Spleen (tissue), 11 donors: ENCODE measurements around the gene GRAMD2B. TPM values are rescaled to one million over a fixed set of nuclear protein-coding genes. Genes with fewer than 3 reads are reported as not detected.

Experiments used
- DNase-seq: peaks from one replicate; pipeline ENCODE4 v3.0.0-alpha.2; 2020
- H3K27ac ChIP-seq, 8 donors: fragments of 200-600 bp; sonication (generic) in 7 of 8; 1 replicate in 4 of 8; 2 replicates in 4 of 8; pipeline versions ENCODE4 v1.5.0 to v1.8.0; 2016 to 2021; ENCODE audit warnings: inconsistent platforms in 4 of 8, mild to moderate bottlenecking in 4 of 8, moderate library complexity in 1 of 8
- H3K27me3 ChIP-seq, 7 donors: fragments of 200-600 bp; sonication (generic) in 6 of 7; replicated peaks in 1 of 7; 1 replicate in 4 of 7; 2 replicates in 3 of 7; pipeline versions ENCODE4 v1.5.0 to v1.8.0; 2016 to 2021; ENCODE audit warnings: inconsistent platforms in 3 of 7, mild to moderate bottlenecking in 1 of 7
- H3K36me3 ChIP-seq, 6 donors: fragments of 200-600 bp; sonication (generic) in 5 of 6; 1 replicate in 4 of 6; 2 replicates in 2 of 6; pipeline versions ENCODE4 v1.5.0 to v1.8.0; 2016 to 2021; ENCODE audit warnings: inconsistent platforms in 2 of 6
- H3K4me1 ChIP-seq, 6 donors: fragments of 200-600 bp; sonication (generic) in 5 of 6; 1 replicate in 3 of 6; 2 replicates in 3 of 6; pipeline versions ENCODE4 v1.5.0 to v1.8.0; 2016 to 2021; ENCODE audit warnings: inconsistent platforms in 3 of 6
- H3K4me3 ChIP-seq, 8 donors: fragments of 200-600 bp; sonication (generic) in 7 of 8; 1 replicate in 4 of 8; 2 replicates in 4 of 8; pipeline versions ENCODE4 v1.5.0 to v1.8.0; 2016 to 2021; ENCODE audit warnings: inconsistent platforms in 4 of 8, mild to moderate bottlenecking in 4 of 8, moderate library complexity in 2 of 8
- H3K9me3 ChIP-seq, 8 donors: fragments of 200-600 bp; sonication (generic) in 7 of 8; 1 replicate in 4 of 8; 2 replicates in 4 of 8; pipeline versions ENCODE4 v1.5.0 to v1.8.0; 2016 to 2021; ENCODE audit warnings: inconsistent platforms in 4 of 8
- POLR2A ChIP-seq, 3 donors: fragments of 450-650 bp; IDR thresholded peaks; one replicate each; pipeline ENCODE4 v1.5.1; 2017; ENCODE audit warnings: antibody characterized with exemption in 3 of 3, mild to moderate bottlenecking in 1 of 3
- POLR2AphosphoS5 ChIP-seq, 3 donors: sonication (generic); formaldehyde crosslinking; IDR thresholded peaks; one replicate each; pipeline ENCODE4 v1.5.1; 2017; ENCODE audit warnings: antibody characterized with exemption in 3 of 3
- WGBS, 5 donors: extraction: QIAGEN DNeasy Blood & Tissue Kit in 3 of 5; methylation state at CpG; one replicate each; pipeline versions ENCODE4 v1.1.5 to v1.1.7; 2013 to 2018; 5-methylcytosine and 5-hydroxymethylcytosine counted together
- intact Hi-C: fragments of 100-400 bp; cut with DNase I; formaldehyde crosslinking; loops from one replicate; pipeline ENCODE4 v1.15.0; 2023; ENCODE audit warnings: low total_unique reads
- polyA plus RNA-seq, 3 donors: library from polyadenylated mRNA; stranded (reverse); fragments of 200-250 nt; gene quantifications; one replicate each; pipeline ENCODE4 v1.2.1, GENCODE V29; 2013
- total RNA-seq, 7 donors: library from RNA; depleted of rRNA in 3 of 7; stranded (reverse); fragments of >200 nt in 3 of 7; fragmentation: NEBNext Ultra II Directional in 4 of 7; extraction: Animal tissue kit (Norgen Biotek cat#: 25700) in 4 of 7; gene quantifications; one replicate each; pipeline versions ENCODE4 v1.1.0 to v1.2.1, GENCODE V29; 2016 to 2021
- TF ChIP-seq, protein P1 (sequence below), 11 experiments: fragments of 200-600 bp in 7 of 11; fragments of 450-650 bp in 4 of 11; sonication (generic) in 4 of 11; IDR thresholded peaks in 8 of 11; conservative IDR thresholded peaks in 3 of 11; 1 replicate in 7 of 11; 2 replicates in 4 of 11; pipeline versions ENCODE4 v1.4.0 to v1.8.0; 2016 to 2021; ENCODE audit warnings: antibody characterized with exemption in 11 of 11, inconsistent platforms in 4 of 11, mild to moderate bottlenecking in 1 of 11
- donor health status: healthy with polysubstance abuse.
- donor health status: DM: no; HTN: no; CAD: no; lungs with moderate emphysema.
- donor health status: DM: no; HTN: no; CAD: no.
- donor health status: Bipolar disorder and iron deficiency.
- donor health status: healthy.
- donor health status: DM: no; HTN: no; CAD: no.
- donor health status: DM: yes; HTN: yes; CAD: no.

GRAMD2B gene
- total and polyA plus RNA-seq, 10 donors, result 3.0 to 28.7 (median 10.9) TPM

DNA sequence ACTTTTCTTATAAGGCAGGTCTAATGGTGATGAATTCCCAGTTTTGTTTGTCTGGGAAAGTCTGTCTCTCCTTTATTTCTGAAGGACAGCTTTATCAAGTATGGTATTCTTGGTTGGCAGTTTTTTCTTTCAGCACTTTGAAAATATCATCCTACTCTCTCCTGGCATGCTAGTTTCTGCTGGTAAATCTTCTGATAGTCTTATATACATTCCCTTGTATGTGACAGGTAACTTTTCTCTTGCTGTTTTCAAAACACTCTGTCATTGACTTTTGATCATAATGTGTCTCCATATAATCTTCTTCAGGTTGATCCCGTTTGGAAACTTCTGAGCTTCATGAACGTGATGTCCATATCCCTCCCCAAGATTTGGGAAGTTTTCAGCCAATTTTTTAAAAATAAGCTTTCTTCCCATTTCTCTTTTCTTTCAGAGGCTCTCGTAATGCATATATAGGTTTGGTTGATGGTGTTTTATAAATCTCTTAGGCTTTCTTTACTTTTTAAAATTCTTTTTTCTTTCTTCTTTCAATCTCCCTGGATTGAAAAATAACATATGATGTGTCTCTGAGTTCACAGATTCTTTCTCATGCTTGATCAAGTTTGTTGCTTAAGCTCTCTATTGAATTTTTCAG is 22.5 kb upstream of the GRAMD2B start:
- H3K9me3 ChIP-seq, result peaks cover 11 to 37% (median 30%) of the 10 kb centered on the region in 8 donors
- no peak overlapping the region for H3K4me3 ChIP-seq
- no peaks in the 10 kb centered on the region for H3K27me3 ChIP-seq
- no peak overlapping the region for H3K27ac ChIP-seq
- no peaks in the 10 kb centered on the region for H3K4me1 ChIP-seq
- WGBS, 5 donors, result 86 to 94% (median 88%) methylated on average over 3 of the region's 3 CpGs
- no peak for DNase-seq
- TF ChIP-seq POLR2AphosphoS5 (IDR thresholded peaks at IDR 0.05) (no peak), POLR2A (IDR thresholded peaks at IDR 0.05) (no peak)
- TF ChIP-seq, protein P1, sequence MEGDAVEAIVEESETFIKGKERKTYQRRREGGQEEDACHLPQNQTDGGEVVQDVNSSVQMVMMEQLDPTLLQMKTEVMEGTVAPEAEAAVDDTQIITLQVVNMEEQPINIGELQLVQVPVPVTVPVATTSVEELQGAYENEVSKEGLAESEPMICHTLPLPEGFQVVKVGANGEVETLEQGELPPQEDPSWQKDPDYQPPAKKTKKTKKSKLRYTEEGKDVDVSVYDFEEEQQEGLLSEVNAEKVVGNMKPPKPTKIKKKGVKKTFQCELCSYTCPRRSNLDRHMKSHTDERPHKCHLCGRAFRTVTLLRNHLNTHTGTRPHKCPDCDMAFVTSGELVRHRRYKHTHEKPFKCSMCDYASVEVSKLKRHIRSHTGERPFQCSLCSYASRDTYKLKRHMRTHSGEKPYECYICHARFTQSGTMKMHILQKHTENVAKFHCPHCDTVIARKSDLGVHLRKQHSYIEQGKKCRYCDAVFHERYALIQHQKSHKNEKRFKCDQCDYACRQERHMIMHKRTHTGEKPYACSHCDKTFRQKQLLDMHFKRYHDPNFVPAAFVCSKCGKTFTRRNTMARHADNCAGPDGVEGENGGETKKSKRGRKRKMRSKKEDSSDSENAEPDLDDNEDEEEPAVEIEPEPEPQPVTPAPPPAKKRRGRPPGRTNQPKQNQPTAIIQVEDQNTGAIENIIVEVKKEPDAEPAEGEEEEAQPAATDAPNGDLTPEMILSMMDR (IDR thresholded peaks at IDR 0.05 in 8 of 11, conservative IDR thresholded peaks at IDR 0.05 in 3 of 11), result no peak
- intact Hi-C loops, result no loop called here
- no peaks in the 10 kb centered on the region for H3K36me3 ChIP-seq

DNA sequence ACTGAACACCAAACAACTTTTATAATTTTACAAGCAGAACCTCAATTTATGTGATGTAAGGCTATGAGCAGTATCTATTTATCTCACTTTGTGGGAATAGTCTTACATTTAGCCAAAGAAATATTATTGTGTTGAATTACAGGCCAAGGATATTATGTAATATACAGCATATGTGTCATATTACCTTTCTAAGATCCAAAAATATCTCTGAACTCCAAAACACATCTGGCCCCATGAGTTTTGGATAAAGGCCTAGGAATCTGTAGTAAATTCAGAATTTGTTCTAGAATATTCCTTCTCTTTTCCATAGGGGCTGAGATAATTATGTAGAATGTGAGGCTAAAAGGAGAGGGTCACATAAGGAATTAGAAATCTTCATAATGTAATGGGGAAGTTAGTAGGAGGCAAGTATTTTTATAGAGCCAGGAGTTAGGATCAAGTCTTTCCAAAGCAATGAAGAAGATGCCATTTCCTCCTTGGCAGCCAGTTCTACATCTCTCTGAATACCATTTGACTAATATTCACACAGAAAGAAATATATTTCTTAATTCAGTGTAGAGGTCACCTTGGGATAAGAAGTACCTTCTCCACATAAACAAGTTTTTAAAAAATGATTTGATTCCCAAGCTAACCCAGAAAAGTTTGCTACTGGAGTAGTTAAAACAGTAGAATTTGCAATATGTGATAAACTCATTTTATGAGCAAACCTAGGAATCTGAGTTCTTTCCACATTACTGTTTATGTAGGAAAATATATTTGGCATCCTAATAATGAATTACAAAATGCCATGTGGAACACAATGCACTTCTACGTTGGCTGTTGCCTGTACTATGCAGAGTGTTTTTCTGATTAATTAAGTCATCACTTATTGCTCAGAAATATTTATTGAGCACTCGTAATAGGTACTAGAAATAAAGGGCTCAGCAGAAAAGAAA is 20.3 kb upstream of the GRAMD2B start:
- H3K4me1 ChIP-seq, result no peaks in the 10 kb centered on the region
- no peak for DNase-seq
- 77 to 87% (median 84%) methylated on average over 2 of the region's 2 CpGs for WGBS, 5 donors
- intact Hi-C loops, result no loop called here
- H3K27me3 ChIP-seq, result no peaks in the 10 kb centered on the region
- H3K9me3 ChIP-seq, result peaks cover 11 to 37% (median 30%) of the 10 kb centered on the region in 8 donors
- no peak overlapping the region for H3K27ac ChIP-seq
- H3K4me3 ChIP-seq, result no peak overlapping the region
- no peaks in the 10 kb centered on the region for H3K36me3 ChIP-seq
- TF ChIP-seq POLR2AphosphoS5 (IDR thresholded peaks at IDR 0.05) (no peak), POLR2A (IDR thresholded peaks at IDR 0.05) (no peak)
- TF ChIP-seq, protein P1 (IDR thresholded peaks at IDR 0.05 in 8 of 11, conservative IDR thresholded peaks at IDR 0.05 in 3 of 11), result no peak

DNA sequence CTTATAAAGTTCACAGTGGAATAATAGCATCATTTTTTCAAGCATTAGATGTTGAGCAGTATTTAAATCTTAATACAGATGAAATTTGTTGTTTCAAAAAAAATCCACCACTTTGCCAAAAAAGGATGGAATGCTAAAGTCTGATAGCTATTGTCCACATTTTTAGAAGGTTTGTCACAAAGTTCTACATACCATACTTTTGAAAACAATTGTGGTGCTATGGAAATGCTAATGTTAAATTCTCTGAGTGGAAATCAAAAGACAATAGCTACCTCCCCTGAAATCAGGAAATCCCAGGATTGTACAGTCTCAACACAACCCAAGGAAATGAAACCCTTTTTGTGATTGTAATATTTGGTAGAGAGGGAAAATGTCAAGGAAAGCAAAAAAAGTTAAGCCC is 19.3 kb upstream of the GRAMD2B start:
- no peak overlapping the region for H3K27ac ChIP-seq
- DNase-seq, result no peak
- H3K9me3 ChIP-seq, result peaks cover 11 to 35% (median 30%) of the 10 kb centered on the region in 8 donors
- TF ChIP-seq POLR2AphosphoS5 (IDR thresholded peaks at IDR 0.05) (no peak), POLR2A (IDR thresholded peaks at IDR 0.05) (no peak)
- TF ChIP-seq, protein P1 (IDR thresholded peaks at IDR 0.05 in 8 of 11, conservative IDR thresholded peaks at IDR 0.05 in 3 of 11), result no peak
- no peaks in the 10 kb centered on the region for H3K36me3 ChIP-seq
- no peaks in the 10 kb centered on the region for H3K4me1 ChIP-seq
- H3K27me3 ChIP-seq, result no peaks in the 10 kb centered on the region
- intact Hi-C loops, result no loop called here
- H3K4me3 ChIP-seq, result no peak overlapping the region

DNA sequence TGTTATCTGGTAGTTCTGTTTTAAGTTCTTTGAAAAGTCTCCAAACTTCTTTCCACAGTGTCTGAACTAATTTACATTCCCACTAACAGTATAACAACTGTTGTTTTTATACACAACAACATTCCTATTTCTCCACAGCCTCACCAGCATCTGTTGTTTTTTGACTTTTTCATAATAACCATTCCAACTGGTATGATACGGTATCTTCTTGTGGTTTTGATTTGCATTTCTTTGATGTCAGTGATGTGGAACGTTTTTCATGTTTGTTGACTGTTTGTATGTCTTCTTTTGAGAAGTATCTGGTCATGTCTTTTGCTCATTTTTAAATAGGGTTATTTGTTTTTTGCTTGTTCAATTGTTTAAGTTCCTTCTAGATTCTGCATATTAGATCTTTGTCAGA is 12.6 kb upstream of the GRAMD2B start:
- H3K36me3 ChIP-seq, result no peaks in the 10 kb centered on the region
- no peak overlapping the region for H3K4me3 ChIP-seq
- 58 to 67% (median 59%) methylated on average over 2 of the region's 2 CpGs for WGBS, 5 donors
- peaks cover 0 to 7% (median 0%) of the 10 kb centered on the region in 8 donors for H3K9me3 ChIP-seq
- TF ChIP-seq, protein P1 (IDR thresholded peaks at IDR 0.05 in 8 of 11, conservative IDR thresholded peaks at IDR 0.05 in 3 of 11), result no peak
- DNase-seq, result no peak
- intact Hi-C loops, result no loop called here
- peaks cover 0 to 4% (median 0%) of the 10 kb centered on the region in 7 donors for H3K27me3 ChIP-seq
- H3K4me1 ChIP-seq, result peaks cover 0 to 8% (median 5%) of the 10 kb centered on the region in 6 donors
- H3K27ac ChIP-seq, result no peak overlapping the region
